ENCODE results near the gene GABBR2.

GRCh38 chr9:98502976-98503325 is 205.8 kb downstream of the GABBR2 start:
- TF ChIP-seq CTCF (conservative IDR thresholded peaks at IDR 0.05), result no peak
- no peak for TF ChIP-seq ZFX (IDR thresholded peaks at IDR 0.05)
